ENCODE measurements around the gene IL6R.

- TF ChIP-seq CTCF (IDR thresholded peaks at IDR 0.05) = no peak
- no peak for TF ChIP-seq POLR2AphosphoS5 (IDR thresholded peaks at IDR 0.05)
- TF ChIP-seq POLR2A (IDR thresholded peaks at IDR 0.05) = no peak
- TF ChIP-seq EP300 (IDR thresholded peaks at IDR 0.05) = no peak
These were observed 109.0 kb downstream of the IL6R start for GRCh38 chr1:154514066-154514553.
